ENCODE measurements around the gene HSF2. TPM values are rescaled to one million over a fixed set of nuclear protein-coding genes. Genes with fewer than 3 reads are reported as not detected.

Gene HSF2
- total and polyA plus RNA-seq, 2 experiments from 2014 or later = 10.0 to 18.1 TPM

- H3K27me3 Mint-ChIP-seq (ENCODE audit: insufficient read depth, low read depth, poor library complexity) = no peaks in the 10 kb centered on the region
- H3K79me2 ChIP-seq (replicated peaks; ENCODE audit: insufficient read depth) = no peaks in the 10 kb centered on the region
- no peak overlapping the region for H3K4me3 ChIP-seq
- no peaks in the 10 kb centered on the region for H4K20me1 ChIP-seq (replicated peaks; ENCODE audit: insufficient read depth)
- H3K4me1 Mint-ChIP-seq = no peaks in the 10 kb centered on the region
- H3K36me3 ChIP-seq (ENCODE audit: insufficient read depth) = no peaks in the 10 kb centered on the region
- no peak overlapping the region for H2AFZ ChIP-seq
- H3K9me2 ChIP-seq (ENCODE audit: insufficient read depth) = no peaks in the 10 kb centered on the region
- H3K27ac ChIP-seq (ENCODE audit: low read depth) = no peak overlapping the region
- TF ChIP-seq STAT1 (IDR thresholded peaks at IDR 0.05; ENCODE audit: unreplicated experiment) (no peak), CREB1 (CRISPR knock-in tag; IDR thresholded peaks at IDR 0.05; ENCODE audit: low read depth) (no peak)
- no peak overlapping the region for H3K27ac Mint-ChIP-seq
- H3K27me3 ChIP-seq (ENCODE audit: insufficient read depth) = no peaks in the 10 kb centered on the region
- H3K4me1 ChIP-seq (ENCODE audit: insufficient read depth) = no peaks in the 10 kb centered on the region
- H3K9me3 Mint-ChIP-seq = peaks cover 7% of the 10 kb centered on the region; the same call in 2 of the 3 replicates
- H3K4me2 ChIP-seq = no peak overlapping the region
- no peak overlapping the region for H3K4me3 Mint-ChIP-seq
- DNase-seq (ENCODE audit: low spot score) = no peak
- H3F3A ChIP-seq (replicated peaks; ENCODE audit: low read depth) = no peaks in the 10 kb centered on the region
- no peak for ATAC-seq
- peaks cover 22% of the 10 kb centered on the region for H3K36me3 Mint-ChIP-seq (ENCODE audit: low read depth)
Measured at GRCh38 chr6:122445274-122445673, 45.8 kb downstream of the HSF2 start.

- Histone ChIP-seq H3K27me3 (ENCODE audit: insufficient read depth) (no peaks in the 10 kb centered on the region), H3K27ac (ENCODE audit: low read depth) (no peak overlapping the region), H3K4me2 (no peak overlapping the region), H3K36me3 (ENCODE audit: insufficient read depth) (no peaks in the 10 kb centered on the region), H3K79me2 (replicated peaks; ENCODE audit: insufficient read depth) (no peaks in the 10 kb centered on the region), H2AFZ (no peak overlapping the region), H3K9me2 (ENCODE audit: insufficient read depth) (no peaks in the 10 kb centered on the region), H3F3A (replicated peaks; ENCODE audit: low read depth) (no peaks in the 10 kb centered on the region), H3K4me3 (no peak overlapping the region), H3K4me1 (ENCODE audit: insufficient read depth) (peaks cover 14% of the 10 kb centered on the region), H4K20me1 (replicated peaks; ENCODE audit: insufficient read depth) (no peaks in the 10 kb centered on the region)
- Mint-ChIP-seq H3K9me3 (no peaks in the 10 kb centered on the region), H3K4me1 (peaks cover 13% of the 10 kb centered on the region), H3K27me3 (ENCODE audit: insufficient read depth, low read depth, poor library complexity) (no peaks in the 10 kb centered on the region), H3K4me3 (no peak overlapping the region), H3K27ac (no peak overlapping the region), H3K36me3 (ENCODE audit: low read depth) (peaks cover 22% of the 10 kb centered on the region; the same call in 2 of the 3 replicates)
- DNase-seq (ENCODE audit: low spot score) (no peak), ATAC-seq (no peak)
- no peak for TF ChIP-seq ZNF114 (CRISPR knock-in tag; IDR thresholded peaks at IDR 0.05)
Measured at GRCh38 chr6:122449069-122449468, 49.6 kb downstream of the HSF2 start.

GRCh38 chr6:122452509-122452908, 53.1 kb downstream of the HSF2 start:
- DNase-seq (ENCODE audit: low spot score) (peak; percentile 56), ATAC-seq (peak; percentile 49; the same call in 2 of the 3 replicates)
- Histone ChIP-seq H3K79me2 (replicated peaks; ENCODE audit: insufficient read depth) (no peaks in the 10 kb centered on the region), H3K36me3 (ENCODE audit: insufficient read depth) (no peaks in the 10 kb centered on the region), H3K9me2 (ENCODE audit: insufficient read depth) (no peaks in the 10 kb centered on the region), H3K4me1 (ENCODE audit: insufficient read depth) (peaks cover 15% of the 10 kb centered on the region), H3K4me3 (no peak overlapping the region), H3K27ac (ENCODE audit: low read depth) (peak overlapping the region; percentile 40), H2AFZ (no peak overlapping the region), H3K27me3 (ENCODE audit: insufficient read depth) (no peaks in the 10 kb centered on the region), H3F3A (replicated peaks; ENCODE audit: low read depth) (no peaks in the 10 kb centered on the region), H4K20me1 (replicated peaks; ENCODE audit: insufficient read depth) (no peaks in the 10 kb centered on the region), H3K4me2 (no peak overlapping the region)
- Mint-ChIP-seq H3K4me1 (peaks cover 17% of the 10 kb centered on the region), H3K36me3 (ENCODE audit: low read depth) (peaks cover 25% of the 10 kb centered on the region), H3K4me3 (0 out of 3 replicates have a peak overlapping the region, but pooled peaks have one; percentile 25), H3K27me3 (ENCODE audit: insufficient read depth, low read depth, poor library complexity) (no peaks in the 10 kb centered on the region), H3K27ac (peak overlapping the region; percentile 91), H3K9me3 (no peaks in the 10 kb centered on the region)
- TF ChIP-seq EZH2 (IDR thresholded peaks at IDR 0.05; ENCODE audit: low read depth, unreplicated experiment) = no peak
- TF ChIP-seq NANOG (IDR thresholded peaks at IDR 0.05; ENCODE audit: borderline replicate concordance) = no peak
- TF ChIP-seq CTCF (conservative IDR thresholded peaks at IDR 0.05; ENCODE audit: low read depth in 2 of 2) = no peak
- TF ChIP-seq JUNB (IDR thresholded peaks at IDR 0.05; ENCODE audit: unreplicated experiment) = no peak
- no peak for TF ChIP-seq ZNF114 (CRISPR knock-in tag; IDR thresholded peaks at IDR 0.05)
- TF ChIP-seq STAT1 (IDR thresholded peaks at IDR 0.05; ENCODE audit: unreplicated experiment) = no peak
- no peak for TF ChIP-seq CREB1 (CRISPR knock-in tag; IDR thresholded peaks at IDR 0.05; ENCODE audit: low read depth)
- no peak for TF ChIP-seq ZNF331 (CRISPR knock-in tag; IDR thresholded peaks at IDR 0.05; ENCODE audit: low read depth)
- TF ChIP-seq, protein P1, sequence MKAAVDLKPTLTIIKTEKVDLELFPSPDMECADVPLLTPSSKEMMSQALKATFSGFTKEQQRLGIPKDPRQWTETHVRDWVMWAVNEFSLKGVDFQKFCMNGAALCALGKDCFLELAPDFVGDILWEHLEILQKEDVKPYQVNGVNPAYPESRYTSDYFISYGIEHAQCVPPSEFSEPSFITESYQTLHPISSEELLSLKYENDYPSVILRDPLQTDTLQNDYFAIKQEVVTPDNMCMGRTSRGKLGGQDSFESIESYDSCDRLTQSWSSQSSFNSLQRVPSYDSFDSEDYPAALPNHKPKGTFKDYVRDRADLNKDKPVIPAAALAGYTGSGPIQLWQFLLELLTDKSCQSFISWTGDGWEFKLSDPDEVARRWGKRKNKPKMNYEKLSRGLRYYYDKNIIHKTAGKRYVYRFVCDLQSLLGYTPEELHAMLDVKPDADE (IDR thresholded peaks at IDR 0.05) = no peak
- TF ChIP-seq POLR2AphosphoS5 (IDR thresholded peaks at IDR 0.05; ENCODE audit: low read depth) = no peak
- TF ChIP-seq EZH2phosphoT487 (IDR thresholded peaks at IDR 0.05; ENCODE audit: unreplicated experiment) = no peak
- TF ChIP-seq, protein P2, sequence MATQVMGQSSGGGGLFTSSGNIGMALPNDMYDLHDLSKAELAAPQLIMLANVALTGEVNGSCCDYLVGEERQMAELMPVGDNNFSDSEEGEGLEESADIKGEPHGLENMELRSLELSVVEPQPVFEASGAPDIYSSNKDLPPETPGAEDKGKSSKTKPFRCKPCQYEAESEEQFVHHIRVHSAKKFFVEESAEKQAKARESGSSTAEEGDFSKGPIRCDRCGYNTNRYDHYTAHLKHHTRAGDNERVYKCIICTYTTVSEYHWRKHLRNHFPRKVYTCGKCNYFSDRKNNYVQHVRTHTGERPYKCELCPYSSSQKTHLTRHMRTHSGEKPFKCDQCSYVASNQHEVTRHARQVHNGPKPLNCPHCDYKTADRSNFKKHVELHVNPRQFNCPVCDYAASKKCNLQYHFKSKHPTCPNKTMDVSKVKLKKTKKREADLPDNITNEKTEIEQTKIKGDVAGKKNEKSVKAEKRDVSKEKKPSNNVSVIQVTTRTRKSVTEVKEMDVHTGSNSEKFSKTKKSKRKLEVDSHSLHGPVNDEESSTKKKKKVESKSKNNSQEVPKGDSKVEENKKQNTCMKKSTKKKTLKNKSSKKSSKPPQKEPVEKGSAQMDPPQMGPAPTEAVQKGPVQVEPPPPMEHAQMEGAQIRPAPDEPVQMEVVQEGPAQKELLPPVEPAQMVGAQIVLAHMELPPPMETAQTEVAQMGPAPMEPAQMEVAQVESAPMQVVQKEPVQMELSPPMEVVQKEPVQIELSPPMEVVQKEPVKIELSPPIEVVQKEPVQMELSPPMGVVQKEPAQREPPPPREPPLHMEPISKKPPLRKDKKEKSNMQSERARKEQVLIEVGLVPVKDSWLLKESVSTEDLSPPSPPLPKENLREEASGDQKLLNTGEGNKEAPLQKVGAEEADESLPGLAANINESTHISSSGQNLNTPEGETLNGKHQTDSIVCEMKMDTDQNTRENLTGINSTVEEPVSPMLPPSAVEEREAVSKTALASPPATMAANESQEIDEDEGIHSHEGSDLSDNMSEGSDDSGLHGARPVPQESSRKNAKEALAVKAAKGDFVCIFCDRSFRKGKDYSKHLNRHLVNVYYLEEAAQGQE (IDR thresholded peaks at IDR 0.05; ENCODE audit: unreplicated experiment) = no peak
